ENCODE measurements around the gene PROX1. TPM values are rescaled to one million over a fixed set of nuclear protein-coding genes. Genes with fewer than 3 reads are reported as not detected.

PROX1 gene
- total and polyA plus RNA-seq, 9 of the 15 experiments (the other 6 are each of a cell fraction or from before 2014, with no cell fraction given) = 0.14 to 0.22 TPM; not detected in 7

DNA sequence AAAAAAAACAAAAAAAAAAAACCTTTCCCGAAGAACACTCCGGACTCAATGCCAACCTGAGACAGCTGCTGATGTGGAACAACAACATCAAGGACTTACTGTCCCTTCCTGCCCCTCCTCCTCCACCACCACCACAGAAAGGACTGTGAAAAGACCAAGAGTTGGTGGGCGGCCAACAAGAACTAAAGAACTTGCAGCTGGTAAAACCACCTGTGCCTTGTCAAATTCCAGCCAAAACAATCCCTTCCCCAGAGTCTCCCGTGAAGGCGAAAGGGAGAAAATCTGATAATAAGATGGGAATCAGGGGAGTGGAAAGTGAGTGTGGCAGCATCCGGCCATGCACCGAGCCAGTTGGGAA, 88.9 kb downstream of the PROX1 start (continued):
- TF ChIP-seq, protein P1, sequence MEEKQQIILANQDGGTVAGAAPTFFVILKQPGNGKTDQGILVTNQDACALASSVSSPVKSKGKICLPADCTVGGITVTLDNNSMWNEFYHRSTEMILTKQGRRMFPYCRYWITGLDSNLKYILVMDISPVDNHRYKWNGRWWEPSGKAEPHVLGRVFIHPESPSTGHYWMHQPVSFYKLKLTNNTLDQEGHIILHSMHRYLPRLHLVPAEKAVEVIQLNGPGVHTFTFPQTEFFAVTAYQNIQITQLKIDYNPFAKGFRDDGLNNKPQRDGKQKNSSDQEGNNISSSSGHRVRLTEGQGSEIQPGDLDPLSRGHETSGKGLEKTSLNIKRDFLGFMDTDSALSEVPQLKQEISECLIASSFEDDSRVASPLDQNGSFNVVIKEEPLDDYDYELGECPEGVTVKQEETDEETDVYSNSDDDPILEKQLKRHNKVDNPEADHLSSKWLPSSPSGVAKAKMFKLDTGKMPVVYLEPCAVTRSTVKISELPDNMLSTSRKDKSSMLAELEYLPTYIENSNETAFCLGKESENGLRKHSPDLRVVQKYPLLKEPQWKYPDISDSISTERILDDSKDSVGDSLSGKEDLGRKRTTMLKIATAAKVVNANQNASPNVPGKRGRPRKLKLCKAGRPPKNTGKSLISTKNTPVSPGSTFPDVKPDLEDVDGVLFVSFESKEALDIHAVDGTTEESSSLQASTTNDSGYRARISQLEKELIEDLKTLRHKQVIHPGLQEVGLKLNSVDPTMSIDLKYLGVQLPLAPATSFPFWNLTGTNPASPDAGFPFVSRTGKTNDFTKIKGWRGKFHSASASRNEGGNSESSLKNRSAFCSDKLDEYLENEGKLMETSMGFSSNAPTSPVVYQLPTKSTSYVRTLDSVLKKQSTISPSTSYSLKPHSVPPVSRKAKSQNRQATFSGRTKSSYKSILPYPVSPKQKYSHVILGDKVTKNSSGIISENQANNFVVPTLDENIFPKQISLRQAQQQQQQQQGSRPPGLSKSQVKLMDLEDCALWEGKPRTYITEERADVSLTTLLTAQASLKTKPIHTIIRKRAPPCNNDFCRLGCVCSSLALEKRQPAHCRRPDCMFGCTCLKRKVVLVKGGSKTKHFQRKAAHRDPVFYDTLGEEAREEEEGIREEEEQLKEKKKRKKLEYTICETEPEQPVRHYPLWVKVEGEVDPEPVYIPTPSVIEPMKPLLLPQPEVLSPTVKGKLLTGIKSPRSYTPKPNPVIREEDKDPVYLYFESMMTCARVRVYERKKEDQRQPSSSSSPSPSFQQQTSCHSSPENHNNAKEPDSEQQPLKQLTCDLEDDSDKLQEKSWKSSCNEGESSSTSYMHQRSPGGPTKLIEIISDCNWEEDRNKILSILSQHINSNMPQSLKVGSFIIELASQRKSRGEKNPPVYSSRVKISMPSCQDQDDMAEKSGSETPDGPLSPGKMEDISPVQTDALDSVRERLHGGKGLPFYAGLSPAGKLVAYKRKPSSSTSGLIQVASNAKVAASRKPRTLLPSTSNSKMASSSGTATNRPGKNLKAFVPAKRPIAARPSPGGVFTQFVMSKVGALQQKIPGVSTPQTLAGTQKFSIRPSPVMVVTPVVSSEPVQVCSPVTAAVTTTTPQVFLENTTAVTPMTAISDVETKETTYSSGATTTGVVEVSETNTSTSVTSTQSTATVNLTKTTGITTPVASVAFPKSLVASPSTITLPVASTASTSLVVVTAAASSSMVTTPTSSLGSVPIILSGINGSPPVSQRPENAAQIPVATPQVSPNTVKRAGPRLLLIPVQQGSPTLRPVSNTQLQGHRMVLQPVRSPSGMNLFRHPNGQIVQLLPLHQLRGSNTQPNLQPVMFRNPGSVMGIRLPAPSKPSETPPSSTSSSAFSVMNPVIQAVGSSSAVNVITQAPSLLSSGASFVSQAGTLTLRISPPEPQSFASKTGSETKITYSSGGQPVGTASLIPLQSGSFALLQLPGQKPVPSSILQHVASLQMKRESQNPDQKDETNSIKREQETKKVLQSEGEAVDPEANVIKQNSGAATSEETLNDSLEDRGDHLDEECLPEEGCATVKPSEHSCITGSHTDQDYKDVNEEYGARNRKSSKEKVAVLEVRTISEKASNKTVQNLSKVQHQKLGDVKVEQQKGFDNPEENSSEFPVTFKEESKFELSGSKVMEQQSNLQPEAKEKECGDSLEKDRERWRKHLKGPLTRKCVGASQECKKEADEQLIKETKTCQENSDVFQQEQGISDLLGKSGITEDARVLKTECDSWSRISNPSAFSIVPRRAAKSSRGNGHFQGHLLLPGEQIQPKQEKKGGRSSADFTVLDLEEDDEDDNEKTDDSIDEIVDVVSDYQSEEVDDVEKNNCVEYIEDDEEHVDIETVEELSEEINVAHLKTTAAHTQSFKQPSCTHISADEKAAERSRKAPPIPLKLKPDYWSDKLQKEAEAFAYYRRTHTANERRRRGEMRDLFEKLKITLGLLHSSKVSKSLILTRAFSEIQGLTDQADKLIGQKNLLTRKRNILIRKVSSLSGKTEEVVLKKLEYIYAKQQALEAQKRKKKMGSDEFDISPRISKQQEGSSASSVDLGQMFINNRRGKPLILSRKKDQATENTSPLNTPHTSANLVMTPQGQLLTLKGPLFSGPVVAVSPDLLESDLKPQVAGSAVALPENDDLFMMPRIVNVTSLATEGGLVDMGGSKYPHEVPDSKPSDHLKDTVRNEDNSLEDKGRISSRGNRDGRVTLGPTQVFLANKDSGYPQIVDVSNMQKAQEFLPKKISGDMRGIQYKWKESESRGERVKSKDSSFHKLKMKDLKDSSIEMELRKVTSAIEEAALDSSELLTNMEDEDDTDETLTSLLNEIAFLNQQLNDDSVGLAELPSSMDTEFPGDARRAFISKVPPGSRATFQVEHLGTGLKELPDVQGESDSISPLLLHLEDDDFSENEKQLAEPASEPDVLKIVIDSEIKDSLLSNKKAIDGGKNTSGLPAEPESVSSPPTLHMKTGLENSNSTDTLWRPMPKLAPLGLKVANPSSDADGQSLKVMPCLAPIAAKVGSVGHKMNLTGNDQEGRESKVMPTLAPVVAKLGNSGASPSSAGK (IDR thresholded peaks at IDR 0.05) = no peak
- TF ChIP-seq MED1 (CRISPR knock-in tag; IDR thresholded peaks at IDR 0.05; ENCODE audit: borderline replicate concordance) = no peak
- no peak for TF ChIP-seq KDM4B (IDR thresholded peaks at IDR 0.05; ENCODE audit: borderline replicate concordance in 2 of 2, low read depth in 1 of 2)
- no peak for TF ChIP-seq SMC3 (conservative IDR thresholded peaks at IDR 0.05; ENCODE audit: insufficient read depth, low read depth, low read length)

Measured in K562 (cell line).